Astrocyte of the spinal cord (primary cell): ENCODE results near the gene SLC37A4.
A peak's percentile ranks its signal among the peaks of the same experiment; 100 is the strongest.
"Not testable (repeated sequence)": the region's sequence is repeated elsewhere in the genome, so short reads cannot be mapped to it uniquely, and the experiment has no call there.

ENCODE experiments used
- DNase-seq: peaks from one replicate; pipeline ENCODE4 v3.0.0; 2011; ENCODE audit warnings: low read depth, low spot score
- H3K4me3 ChIP-seq: 2 replicates; pipeline ENCODE4 v1.5.1; 2011; ENCODE audit warnings: low read depth, mild to moderate bottlenecking, low read length, moderate library complexity
- CTCF ChIP-seq: IDR thresholded peaks from 2 replicates; pipeline ENCODE4 v1.5.1; 2012; ENCODE audit warnings: low read depth, mild to moderate bottlenecking, low read length, inconsistent platforms
- in situ Hi-C: cut with HindIII; loops from 2 replicates; pipeline ENCODE4 v1.10.0; 2017; ENCODE audit warnings: low sequenced_read_pairs

Gene SLC37A4

DNA sequence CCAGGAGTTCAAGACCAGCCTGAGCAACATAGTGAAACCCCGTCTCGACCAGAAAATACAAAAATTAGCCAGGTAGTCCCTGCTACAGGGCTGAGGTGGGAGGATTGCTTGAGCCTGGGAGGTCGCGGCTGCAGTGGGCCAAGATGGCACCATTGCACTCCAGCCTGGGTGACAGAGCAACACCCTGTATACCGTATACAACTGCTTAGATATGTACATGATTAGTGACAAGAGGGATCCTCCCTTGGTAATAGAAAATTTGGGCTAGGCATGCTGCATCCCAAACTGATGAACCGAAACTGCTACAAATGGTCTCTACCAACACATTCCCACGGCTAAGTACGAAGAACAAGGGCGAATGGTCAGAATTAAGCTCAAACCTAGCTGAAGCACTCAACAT is 12.2 kb upstream of the SLC37A4 start:
- no peak overlapping the region for H3K4me3 ChIP-seq
- no peak for TF ChIP-seq CTCF
- in situ Hi-C loops: no loop called here
- no peak for DNase-seq

- DNase-seq: no peak
- in situ Hi-C loops: no loop called here
- no peak for TF ChIP-seq CTCF
- H3K4me3 ChIP-seq: no peak overlapping the region
Measured at GRCh38 chr11:119041821-119042514, 11.3 kb upstream of the SLC37A4 start.

GRCh38 chr11:119039471-119039870 is 8.8 kb upstream of the SLC37A4 start:
- DNase-seq, H3K4me3 ChIP-seq, in situ Hi-C loops: not testable (repeated sequence)

- no peak for DNase-seq
- no peak overlapping the region for H3K4me3 ChIP-seq
- TF ChIP-seq CTCF: no peak
- in situ Hi-C loops: no loop called here
Measured at GRCh38 chr11:119038884-119039283, 8.2 kb upstream of the SLC37A4 start.

GRCh38 chr11:119034813-119035212 is 4.1 kb upstream of the SLC37A4 start:
- TF ChIP-seq CTCF: no peak
- in situ Hi-C loops: no loop called here
- no peak overlapping the region for H3K4me3 ChIP-seq
- DNase-seq: no peak

- DNase-seq, H3K4me3 ChIP-seq, in situ Hi-C loops: not testable (repeated sequence)
Measured at GRCh38 chr11:119033421-119033820, 2.7 kb upstream of the SLC37A4 start.

DNA sequence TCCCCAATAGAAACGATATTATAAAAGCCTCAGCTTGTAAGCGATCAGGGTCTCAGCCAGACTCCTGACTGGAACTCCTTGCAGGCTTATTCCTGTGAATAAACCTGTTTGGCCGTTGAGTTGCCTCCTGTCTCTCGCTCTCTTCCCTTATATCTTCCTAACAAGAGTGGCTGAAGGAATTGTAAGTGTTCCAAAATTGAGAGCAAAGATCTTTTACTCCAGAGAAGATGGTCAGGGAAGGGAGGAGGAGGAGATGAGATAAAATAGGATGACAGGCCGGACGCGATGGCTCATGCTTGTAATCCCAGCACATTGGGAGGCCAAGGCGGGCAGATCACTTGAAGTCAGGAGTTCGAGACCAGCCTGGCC is 1.2 kb upstream of the SLC37A4 start:
- H3K4me3 ChIP-seq: no peak overlapping the region
- in situ Hi-C loops: no loop called here
- no peak for TF ChIP-seq CTCF
- DNase-seq: no peak

DNA sequence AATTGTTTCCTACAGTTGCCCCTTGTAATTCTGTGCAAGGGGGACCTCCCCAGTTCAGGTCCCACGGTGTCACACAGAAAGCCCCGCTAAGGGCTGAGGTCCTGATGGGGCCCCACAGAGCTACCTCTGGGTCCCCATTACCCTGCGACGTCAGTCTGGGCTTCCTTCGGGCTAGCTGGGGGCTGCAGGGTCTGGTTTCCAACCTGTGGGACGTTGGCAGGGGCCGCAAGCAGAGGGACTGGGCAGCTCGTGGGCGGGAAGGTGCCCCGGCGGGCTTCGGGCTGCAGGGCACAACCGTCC is 698 bp downstream of the SLC37A4 start:
- H3K4me3 ChIP-seq: peak overlapping the region; percentile 61

More for the DNA sequence above, 698 bp downstream of the SLC37A4 start:
- no peak for TF ChIP-seq CTCF
- in situ Hi-C loops: no loop called here
- no peak for DNase-seq
